ENCODE results near the gene SUPT3H.

DNA sequence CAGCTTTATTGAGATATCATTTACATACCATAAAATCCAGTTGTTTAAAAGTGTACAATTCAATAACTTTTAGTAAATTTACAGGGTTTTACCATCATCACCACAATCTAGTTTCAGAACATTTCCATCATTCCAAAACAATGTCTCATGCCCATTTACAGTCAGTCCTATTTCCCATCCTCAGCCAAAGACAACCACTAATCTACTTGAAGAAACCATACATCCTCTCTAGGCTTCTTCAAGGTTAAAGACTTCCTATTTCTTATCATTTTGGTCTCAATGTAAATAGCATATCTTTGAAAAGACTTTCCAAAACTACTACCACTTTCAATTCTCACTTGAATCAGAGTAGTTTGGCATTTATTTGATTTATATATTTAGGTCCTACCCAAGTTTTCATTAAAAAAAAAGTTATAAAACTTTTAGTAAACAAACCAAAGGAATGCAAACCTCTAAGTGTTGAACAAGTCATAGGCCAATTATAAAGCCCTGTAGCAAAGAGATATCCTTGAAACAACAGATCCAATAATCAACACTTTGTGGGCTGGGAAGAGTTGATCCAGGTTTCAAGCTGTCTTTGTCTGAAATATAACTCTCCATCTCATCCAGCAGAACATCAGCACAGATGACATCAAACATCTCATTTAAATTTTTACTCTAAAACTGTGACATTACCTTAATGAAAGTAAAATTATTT, 260.9 kb downstream of the SUPT3H start:
- TF ChIP-seq EZH2 (IDR thresholded peaks at IDR 0.05; ENCODE audit: borderline replicate concordance, low read length) = no peak
- TF ChIP-seq, protein P1, sequence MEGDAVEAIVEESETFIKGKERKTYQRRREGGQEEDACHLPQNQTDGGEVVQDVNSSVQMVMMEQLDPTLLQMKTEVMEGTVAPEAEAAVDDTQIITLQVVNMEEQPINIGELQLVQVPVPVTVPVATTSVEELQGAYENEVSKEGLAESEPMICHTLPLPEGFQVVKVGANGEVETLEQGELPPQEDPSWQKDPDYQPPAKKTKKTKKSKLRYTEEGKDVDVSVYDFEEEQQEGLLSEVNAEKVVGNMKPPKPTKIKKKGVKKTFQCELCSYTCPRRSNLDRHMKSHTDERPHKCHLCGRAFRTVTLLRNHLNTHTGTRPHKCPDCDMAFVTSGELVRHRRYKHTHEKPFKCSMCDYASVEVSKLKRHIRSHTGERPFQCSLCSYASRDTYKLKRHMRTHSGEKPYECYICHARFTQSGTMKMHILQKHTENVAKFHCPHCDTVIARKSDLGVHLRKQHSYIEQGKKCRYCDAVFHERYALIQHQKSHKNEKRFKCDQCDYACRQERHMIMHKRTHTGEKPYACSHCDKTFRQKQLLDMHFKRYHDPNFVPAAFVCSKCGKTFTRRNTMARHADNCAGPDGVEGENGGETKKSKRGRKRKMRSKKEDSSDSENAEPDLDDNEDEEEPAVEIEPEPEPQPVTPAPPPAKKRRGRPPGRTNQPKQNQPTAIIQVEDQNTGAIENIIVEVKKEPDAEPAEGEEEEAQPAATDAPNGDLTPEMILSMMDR (conservative IDR thresholded peaks at IDR 0.05 in 1 of 2, IDR thresholded peaks at IDR 0.05 in 1 of 2; ENCODE audit: extremely low read depth in 1 of 2, insufficient read depth in 1 of 2, low read depth in 1 of 2, low read length in 2 of 2) = no peak

All from mammary epithelial cell (primary cell).